Psoas muscle (tissue), 8 donors: ENCODE results near the gene GALNT8. TPM values are rescaled to one million over a fixed set of nuclear protein-coding genes. Genes with fewer than 3 reads are reported as not detected.

ENCODE experiments used
- ATAC-seq, 4 donors: fragments of 200-7000 bp; cut with Tn5 transposase; one replicate each; pipeline ENCODE4 v1.9.1; 2020; ENCODE audit warnings: moderate library complexity in 3 of 4, mild to moderate bottlenecking in 2 of 4
- DNase-seq, 2 donors: peaks; one replicate each; pipeline ENCODE4 v3.0.0-alpha.2; 2020
- H3K27ac ChIP-seq: fragments of 200-600 bp; one replicate; pipeline ENCODE4 v1.8.0; 2022
- H3K27me3 ChIP-seq, 3 donors: fragments of 200-600 bp in 1 of 3; one replicate each; pipeline versions ENCODE4 v1.6.1 to v1.8.0; 2013 to 2022; ENCODE audit warnings: low read length in 2 of 3, mild to moderate bottlenecking in 2 of 3, moderate library complexity in 1 of 3; ENCODE audit not compliant: insufficient read depth in 3 of 3
- H3K36me3 ChIP-seq, 2 donors: fragments of 200-600 bp in 1 of 2; one replicate each; pipeline versions ENCODE4 v1.6.1 to v1.8.0; 2013 to 2022; ENCODE audit warnings: low read depth in 1 of 2, mild to moderate bottlenecking in 1 of 2, moderate library complexity in 1 of 2; ENCODE audit not compliant: insufficient read depth in 1 of 2
- H3K4me1 ChIP-seq: fragments of 200-600 bp; one replicate; pipeline ENCODE4 v1.8.0; 2022
- H3K4me3 ChIP-seq: fragments of 200-600 bp; one replicate; pipeline ENCODE4 v1.8.0; 2022; ENCODE audit warnings: mild to moderate bottlenecking
- H3K9me3 ChIP-seq: fragments of 200-600 bp; one replicate; pipeline ENCODE4 v1.8.0; 2022
- CTCF ChIP-seq: fragments of 200-600 bp; IDR thresholded peaks from one replicate; pipeline ENCODE4 v1.8.0; 2022; ENCODE audit warnings: antibody characterized with exemption
- WGBS, 3 donors: extraction: QIAGEN DNeasy Blood & Tissue Kit; methylation state at CpG; one replicate each; pipeline versions ENCODE4 v1.1.6 to v1.1.7; 2013; 5-methylcytosine and 5-hydroxymethylcytosine counted together
- intact Hi-C, 2 donors: fragments of 100-400 bp; cut with DNase I; formaldehyde crosslinking; loops; one replicate each; pipeline versions ENCODE4 v1.11.0 to v1.14.2; 2022
- polyA plus RNA-seq, 3 donors: library from polyadenylated mRNA; stranded (reverse); fragments of 200-250 nt; gene quantifications; one replicate each; pipeline ENCODE4 v1.2.3, GENCODE V29; 2013
- total RNA-seq, 4 donors: library from RNA; stranded (reverse); fragmentation: NEBNext Ultra II Directional in 2 of 4; extraction: Animal tissue kit (Norgen Biotek cat#: 25700) in 2 of 4; gene quantifications; one replicate each; pipeline versions ENCODE4 v1.2.1 to v1.2.4, GENCODE V29; 2021 to 2023
- donor health status: healthy with polysubstance abuse.
- donor health status: DM: no; HTN: no; CAD: no; lungs with moderate emphysema.
- donor health status: Bipolar disorder and iron deficiency.
- donor health status: healthy.
- donor health status: DM: yes; HTN: yes; CAD: no.
- donor health status: DM: no; HTN: no; CAD: no.
- donor health status: DM: no; HTN: no; CAD: no.
- donor health status: DM: yes; HTN: yes; CAD: no.

Gene GALNT8
- total and polyA plus RNA-seq, 7 donors, result 0.11 to 0.89 (median 0.26) TPM

GRCh38 chr12:4807116-4807783, 87.0 kb downstream of the GALNT8 start:
- DNase-seq (no peak), ATAC-seq (no peak)
- Histone ChIP-seq H3K4me1 (no peaks in the 10 kb centered on the region), H3K36me3 (no peaks in the 10 kb centered on the region), H3K9me3 (no peaks in the 10 kb centered on the region), H3K27me3 (peaks cover 5 to 64% (median 18%) of the 10 kb centered on the region in 3 donors), H3K27ac (no peak overlapping the region), H3K4me3 (no peak overlapping the region)
- intact Hi-C loops, result no loop called here
- no peak for TF ChIP-seq CTCF
- 57 to 66% (median 57%) methylated on average over 6 of the region's 6 CpGs for WGBS, 3 donors

- 55 to 59% (median 55%) methylated on average over 2 of the region's 2 CpGs for WGBS, 3 donors
- no peak for TF ChIP-seq CTCF
- H3K27ac ChIP-seq, result no peak overlapping the region
- intact Hi-C loops, result no loop called here
- no peaks in the 10 kb centered on the region for H3K4me1 ChIP-seq
- H3K27me3 ChIP-seq, result peaks cover 5 to 70% (median 20%) of the 10 kb centered on the region in 3 donors
- H3K4me3 ChIP-seq, result no peak overlapping the region
- no peak for ATAC-seq
- no peaks in the 10 kb centered on the region for H3K36me3 ChIP-seq
- H3K9me3 ChIP-seq, result no peaks in the 10 kb centered on the region
- no peak for DNase-seq
These were observed 87.6 kb downstream of the GALNT8 start for GRCh38 chr12:4807813-4808212.

GRCh38 chr12:4809013-4809448, 88.8 kb downstream of the GALNT8 start:
- Histone ChIP-seq H3K9me3 (no peaks in the 10 kb centered on the region), H3K4me3 (peak overlapping the region; percentile 52), H3K4me1 (no peaks in the 10 kb centered on the region), H3K36me3 (no peaks in the 10 kb centered on the region), H3K27me3 (peaks cover 5 to 76% (median 18%) of the 10 kb centered on the region in 3 donors), H3K27ac (no peak overlapping the region)
- ATAC-seq, result no peak
- intact Hi-C loops, result no loop called here
- WGBS, 3 donors, result 2% methylated on average over 17 to 35 of the region's 35 CpGs
- TF ChIP-seq CTCF, result no peak
- peak in 1 of 2 donors; percentile 48 for DNase-seq

GRCh38 chr12:4809449-4810218, 89.4 kb downstream of the GALNT8 start:
- Histone ChIP-seq H3K9me3 (no peaks in the 10 kb centered on the region), H3K27me3 (peaks cover 5 to 80% (median 18%) of the 10 kb centered on the region in 3 donors), H3K4me3 (peak overlapping the region; percentile 52), H3K4me1 (no peaks in the 10 kb centered on the region), H3K27ac (no peak overlapping the region), H3K36me3 (no peaks in the 10 kb centered on the region)
- peak in 1 of 4 donors; percentile 19 for ATAC-seq
- DNase-seq, result peak in 1 of 2 donors; percentile 24
- intact Hi-C loops, result no loop called here
- TF ChIP-seq CTCF, result no peak
- 0 to 2% (median 1%) methylated on average over 44 to 80 of the region's 80 CpGs for WGBS, 3 donors
